T-helper 22 cell (primary cell): ENCODE results near the gene MCU.

ENCODE experiments used
- DNase-seq: peaks from one replicate; pipeline ENCODE4 v3.0.0-alpha.2; 2020; ENCODE audit warnings: low read depth

The MCU gene

GRCh38 chr10:72846238-72846637, 154.3 kb downstream of the MCU start:
- no peak for DNase-seq

GRCh38 chr10:72847681-72848080, 155.7 kb downstream of the MCU start:
- DNase-seq, result no peak

- DNase-seq, result no peak
Measured at GRCh38 chr10:72850861-72851260, 158.9 kb downstream of the MCU start.

- DNase-seq, result no peak
Measured at GRCh38 chr10:72851509-72851908, 159.6 kb downstream of the MCU start.

- no peak for DNase-seq
Measured at GRCh38 chr10:72852508-72852907, 160.6 kb downstream of the MCU start.

- DNase-seq, result no peak
Measured at GRCh38 chr10:72855129-72855528, 163.2 kb downstream of the MCU start.

- DNase-seq, result no peak
Measured at GRCh38 chr10:72855790-72856189, 163.8 kb downstream of the MCU start.

GRCh38 chr10:72858067-72858466, 166.1 kb downstream of the MCU start:
- DNase-seq, result no peak

GRCh38 chr10:72862957-72863356, 171.0 kb downstream of the MCU start:
- no peak for DNase-seq

- no peak for DNase-seq
Measured at GRCh38 chr10:72875250-72876055, 183.5 kb downstream of the MCU start.

GRCh38 chr10:72879245-72879644, 187.3 kb downstream of the MCU start:
- DNase-seq, result no peak

GRCh38 chr10:72881291-72881690, 189.3 kb downstream of the MCU start:
- no peak for DNase-seq

GRCh38 chr10:72883861-72884260, 191.9 kb downstream of the MCU start:
- no peak for DNase-seq

GRCh38 chr10:72885953-72886352, 194.0 kb downstream of the MCU start:
- no peak for DNase-seq

- DNase-seq, result no peak
Measured at GRCh38 chr10:72886621-72887020, 194.7 kb downstream of the MCU start.

GRCh38 chr10:72887043-72887442, 195.1 kb downstream of the MCU start:
- no peak for DNase-seq

GRCh38 chr10:72888151-72888638, 196.3 kb downstream of the MCU start:
- no peak for DNase-seq

GRCh38 chr10:72889391-72889831, 197.5 kb downstream of the MCU start:
- no peak for DNase-seq

- DNase-seq, result no peak
Measured at GRCh38 chr10:72890086-72890485, 198.1 kb downstream of the MCU start.

GRCh38 chr10:72893136-72893798, 201.3 kb downstream of the MCU start, which contains the start of gene OIT3:
TSS of gene OIT3 (plus strand) at chr10:72893739. CDS start at chr10:72893799, 60 bp downstream.
- DNase-seq, result no peak

GRCh38 chr10:72895236-72895850, 203.4 kb downstream of the MCU start:
- no peak for DNase-seq

GRCh38 chr10:72898616-72899015, 206.7 kb downstream of the MCU start:
- DNase-seq, result no peak

GRCh38 chr10:72899545-72899944, 207.6 kb downstream of the MCU start:
- no peak for DNase-seq
